Measurements from ENCODE around the gene MAGEH1.

Gene MAGEH1

GRCh38 chrX:55484948-55485347 lies 33.0 kb downstream of the MAGEH1 start:
- H3K4me3 ChIP-seq (ENCODE audit: low read depth, low read length) = no peak overlapping the region
- no peak for TF ChIP-seq CTCF (IDR thresholded peaks at IDR 0.05; ENCODE audit: low read depth, low read length)
- no peaks in the 10 kb centered on the region for H3K9me3 ChIP-seq (ENCODE audit: severe bottlenecking)
- H3K27ac ChIP-seq = no peak overlapping the region
- DNase-seq = no peak
- no peaks in the 10 kb centered on the region for H3K36me3 ChIP-seq
- H3K27me3 ChIP-seq (ENCODE audit: insufficient read depth, low read depth, severe bottlenecking) = peaks cover 17% of the 10 kb centered on the region

GRCh38 chrX:55486736-55487135 lies 34.8 kb downstream of the MAGEH1 start:
- H3K27me3 ChIP-seq (ENCODE audit: insufficient read depth, low read depth, severe bottlenecking) = peaks cover 23% of the 10 kb centered on the region
- H3K36me3 ChIP-seq = no peaks in the 10 kb centered on the region
- H3K4me3 ChIP-seq (ENCODE audit: low read depth, low read length) = no peak overlapping the region
- no peak for TF ChIP-seq CTCF (IDR thresholded peaks at IDR 0.05; ENCODE audit: low read depth, low read length)
- no peak for DNase-seq
- no peak overlapping the region for H3K27ac ChIP-seq
- H3K9me3 ChIP-seq (ENCODE audit: severe bottlenecking) = no peaks in the 10 kb centered on the region

- Histone ChIP-seq H3K27ac (no peak overlapping the region), H3K4me3 (ENCODE audit: low read depth, low read length) (no peak overlapping the region), H3K36me3 (no peaks in the 10 kb centered on the region), H3K9me3 (ENCODE audit: severe bottlenecking) (no peaks in the 10 kb centered on the region), H3K27me3 (ENCODE audit: insufficient read depth, low read depth, severe bottlenecking) (peaks cover 25% of the 10 kb centered on the region)
- no peak for TF ChIP-seq CTCF (IDR thresholded peaks at IDR 0.05; ENCODE audit: low read depth, low read length)
- no peak for DNase-seq
Observed at GRCh38 chrX:55487143-55487542, 35.2 kb downstream of the MAGEH1 start.

- peak overlapping the region; percentile 60; the same call in 1 of the 2 replicates for H3K4me3 ChIP-seq (ENCODE audit: low read depth, low read length)
- no peak for DNase-seq
- no peaks in the 10 kb centered on the region for H3K9me3 ChIP-seq (ENCODE audit: severe bottlenecking)
- no peaks in the 10 kb centered on the region for H3K36me3 ChIP-seq
- peaks cover 25% of the 10 kb centered on the region for H3K27me3 ChIP-seq (ENCODE audit: insufficient read depth, low read depth, severe bottlenecking)
- no peak for TF ChIP-seq CTCF (IDR thresholded peaks at IDR 0.05; ENCODE audit: low read depth, low read length)
- 0 out of 2 replicates have a peak overlapping the region, but pooled peaks have one; percentile 29 for H3K27ac ChIP-seq
Observed at GRCh38 chrX:55488006-55488592, 36.2 kb downstream of the MAGEH1 start.

GRCh38 chrX:55488593-55489313 lies 36.8 kb downstream of the MAGEH1 start:
- peak overlapping the region; percentile 82 for H3K27ac ChIP-seq
- no peaks in the 10 kb centered on the region for H3K36me3 ChIP-seq
- H3K9me3 ChIP-seq (ENCODE audit: severe bottlenecking) = no peaks in the 10 kb centered on the region
- peaks cover 25% of the 10 kb centered on the region for H3K27me3 ChIP-seq (ENCODE audit: insufficient read depth, low read depth, severe bottlenecking)
- TF ChIP-seq CTCF (IDR thresholded peaks at IDR 0.05; ENCODE audit: low read depth, low read length) = no peak
- H3K4me3 ChIP-seq (ENCODE audit: low read depth, low read length) = peak overlapping the region; percentile 60
- peak; percentile 64 for DNase-seq

Measured in WERI-Rb-1 (cell line).